Measurements from ENCODE around the gene SLC22A23.

Gene SLC22A23

GRCh38 chr6:3405182-3405518 is 51.7 kb downstream of the SLC22A23 start:
- FAIRE-seq (no peak), DNase-seq (ENCODE audit: insufficient read length, low spot score) (no peak)
- TF ChIP-seq POLR2A (IDR thresholded peaks at IDR 0.05; ENCODE audit: low read depth, low read length), result no peak

GRCh38 chr6:3403238-3404173 is 53.3 kb downstream of the SLC22A23 start:
- FAIRE-seq, result no peak
- TF ChIP-seq POLR2A (IDR thresholded peaks at IDR 0.05; ENCODE audit: low read depth, low read length), result no peak
- DNase-seq (ENCODE audit: insufficient read length, low spot score), result no peak

- DNase-seq (ENCODE audit: insufficient read length, low spot score) (no peak), FAIRE-seq (no peak)
- TF ChIP-seq POLR2A (IDR thresholded peaks at IDR 0.05; ENCODE audit: low read depth, low read length), result no peak
Observed at GRCh38 chr6:3402310-3403237, 54.3 kb downstream of the SLC22A23 start.

GRCh38 chr6:3400162-3400561 is 56.7 kb downstream of the SLC22A23 start:
- FAIRE-seq (no peak), DNase-seq (ENCODE audit: insufficient read length, low spot score) (no peak)
- no peak for TF ChIP-seq POLR2A (IDR thresholded peaks at IDR 0.05; ENCODE audit: low read depth, low read length)

GRCh38 chr6:3398755-3399696 is 57.8 kb downstream of the SLC22A23 start:
- FAIRE-seq, result no peak
- TF ChIP-seq POLR2A (IDR thresholded peaks at IDR 0.05; ENCODE audit: low read depth, low read length), result no peak
- no peak for DNase-seq (ENCODE audit: insufficient read length, low spot score)

- DNase-seq (ENCODE audit: insufficient read length, low spot score) (no peak), FAIRE-seq (no peak)
- TF ChIP-seq POLR2A (IDR thresholded peaks at IDR 0.05; ENCODE audit: low read depth, low read length), result no peak
Observed at GRCh38 chr6:3398165-3398562, 58.7 kb downstream of the SLC22A23 start.

GRCh38 chr6:3397229-3398164 is 59.4 kb downstream of the SLC22A23 start:
- FAIRE-seq (no peak), DNase-seq (ENCODE audit: insufficient read length, low spot score) (no peak)
- no peak for TF ChIP-seq POLR2A (IDR thresholded peaks at IDR 0.05; ENCODE audit: low read depth, low read length)

GRCh38 chr6:3396503-3397180 is 60.2 kb downstream of the SLC22A23 start:
- no peak for DNase-seq (ENCODE audit: insufficient read length, low spot score)
- no peak for TF ChIP-seq POLR2A (IDR thresholded peaks at IDR 0.05; ENCODE audit: low read depth, low read length)
- no peak for FAIRE-seq

DNA sequence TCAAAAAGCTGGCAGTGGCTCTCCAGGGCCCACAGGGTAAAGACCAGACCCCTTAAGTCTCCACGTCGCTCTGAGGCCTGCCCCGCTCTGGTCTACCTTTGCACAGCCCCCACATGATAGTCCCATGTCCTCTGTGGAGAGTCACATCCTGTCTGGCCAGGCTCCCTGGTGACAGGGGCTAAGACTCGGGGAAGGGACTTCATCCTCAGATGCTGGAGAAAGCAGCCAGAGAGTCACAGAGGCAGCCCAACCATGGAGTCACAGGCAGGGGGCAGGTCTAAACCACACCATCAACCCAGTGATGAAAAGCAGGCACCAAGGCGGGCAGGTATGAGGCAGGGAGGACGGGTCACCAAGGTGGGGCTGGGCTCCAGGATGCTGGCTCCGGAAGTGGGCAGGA is 62.2 kb downstream of the SLC22A23 start:
- TF ChIP-seq POLR2A (IDR thresholded peaks at IDR 0.05; ENCODE audit: low read depth, low read length), result no peak
- DNase-seq (ENCODE audit: insufficient read length, low spot score), result no peak
- no peak for FAIRE-seq

- DNase-seq (ENCODE audit: insufficient read length, low spot score), result no peak
- no peak for FAIRE-seq
- TF ChIP-seq POLR2A (IDR thresholded peaks at IDR 0.05; ENCODE audit: low read depth, low read length), result no peak
Observed at GRCh38 chr6:3393836-3394202, 63.0 kb downstream of the SLC22A23 start.

- FAIRE-seq, result no peak
- TF ChIP-seq POLR2A (IDR thresholded peaks at IDR 0.05; ENCODE audit: low read depth, low read length), result no peak
- no peak for DNase-seq (ENCODE audit: insufficient read length, low spot score)
Observed at GRCh38 chr6:3392930-3393835, 63.7 kb downstream of the SLC22A23 start.
